H1 (cell line): ENCODE results near the gene WDR48. TPM values are rescaled to one million over a fixed set of nuclear protein-coding genes. Genes with fewer than 3 reads are reported as not detected.

Source experiments
- SIN3A ChIP-seq, 2 experiments: IDR thresholded peaks in 1 of 2; conservative IDR thresholded peaks in 1 of 2; 2 replicates each; pipeline ENCODE4 v1.6.1; 2011 to 2012; ENCODE audit warnings: low read length in 2 of 2, improper control_type of control experiment in 1 of 2, low read depth in 1 of 2, mild to moderate bottlenecking in 1 of 2
- SIRT6 ChIP-seq: IDR thresholded peaks from one replicate; pipeline ENCODE4 v1.7.1; 2012; ENCODE audit warnings: low read length, inconsistent platforms
- polyA plus RNA-seq, 7 experiments: library from polyadenylated mRNA; depleted of rRNA in 3 of 7; stranded (reverse) in 5 of 7; unstranded in 2 of 7; fragments of >200 nt in 5 of 7; fragments of 200-250 nt in 2 of 7; gene quantifications; 1 replicate in 5 of 7; 2 replicates in 1 of 7; 4 replicates in 1 of 7; pipeline versions ENCODE4 v1.2.1 to v1.2.3, GENCODE V29; 2011 to 2013; ENCODE audit warnings: missing spikeins in 2 of 7, mixed read lengths in 2 of 7
- total RNA-seq: library from RNA; stranded (reverse); fragmentation: NEBNext Ultra II Directional; extraction: Animal tissue kit (Norgen Biotek cat#: 25700); gene quantifications from 2 replicates; pipeline ENCODE4 v1.2.1, GENCODE V29; 2021
- TF ChIP-seq, protein P1 (sequence below), 3 experiments: IDR thresholded peaks; 1 replicate in 2 of 3; 2 replicates in 1 of 3; pipeline versions ENCODE4 v1.5.1 to v1.6.1; 2011; ENCODE audit warnings: low read length in 3 of 3, mild to moderate bottlenecking in 3 of 3, inconsistent platforms in 2 of 3, low read depth in 1 of 3, moderate library complexity in 1 of 3; ENCODE audit not compliant: insufficient read depth in 1 of 3; ENCODE audit errors: control extremely low read depth in 1 of 3

WDR48 gene
- total and polyA plus RNA-seq, 2 of the 8 experiments (the other 6 are each of a cell fraction or from before 2014, with no cell fraction given) = 21.2 to 54.1 TPM

GRCh38 chr3:39051649-39052561 is at the start of gene WDR48, which contains the start of gene SCN11A (continued):
- TF ChIP-seq, protein P1, sequence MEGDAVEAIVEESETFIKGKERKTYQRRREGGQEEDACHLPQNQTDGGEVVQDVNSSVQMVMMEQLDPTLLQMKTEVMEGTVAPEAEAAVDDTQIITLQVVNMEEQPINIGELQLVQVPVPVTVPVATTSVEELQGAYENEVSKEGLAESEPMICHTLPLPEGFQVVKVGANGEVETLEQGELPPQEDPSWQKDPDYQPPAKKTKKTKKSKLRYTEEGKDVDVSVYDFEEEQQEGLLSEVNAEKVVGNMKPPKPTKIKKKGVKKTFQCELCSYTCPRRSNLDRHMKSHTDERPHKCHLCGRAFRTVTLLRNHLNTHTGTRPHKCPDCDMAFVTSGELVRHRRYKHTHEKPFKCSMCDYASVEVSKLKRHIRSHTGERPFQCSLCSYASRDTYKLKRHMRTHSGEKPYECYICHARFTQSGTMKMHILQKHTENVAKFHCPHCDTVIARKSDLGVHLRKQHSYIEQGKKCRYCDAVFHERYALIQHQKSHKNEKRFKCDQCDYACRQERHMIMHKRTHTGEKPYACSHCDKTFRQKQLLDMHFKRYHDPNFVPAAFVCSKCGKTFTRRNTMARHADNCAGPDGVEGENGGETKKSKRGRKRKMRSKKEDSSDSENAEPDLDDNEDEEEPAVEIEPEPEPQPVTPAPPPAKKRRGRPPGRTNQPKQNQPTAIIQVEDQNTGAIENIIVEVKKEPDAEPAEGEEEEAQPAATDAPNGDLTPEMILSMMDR (IDR thresholded peaks at IDR 0.05; ENCODE audit: control extremely low read depth in 1 of 3, insufficient read depth in 1 of 3, low read depth in 1 of 3, low read length in 3 of 3) = no peak
- TF ChIP-seq SIRT6 (no peak), SIN3A (conservative IDR thresholded peaks at IDR 0.05 in 1 of 2, IDR thresholded peaks at IDR 0.05 in 1 of 2; ENCODE audit: low read depth in 1 of 2, low read length in 2 of 2) (peak; percentile 48 to 64; a peak in 2 of 4 replicates)
- TF ChIP-seq, all 59 proteins: peak for 21
